Measurements from ENCODE around the gene WDR36.
A peak's percentile ranks its signal among the peaks of the same experiment; 100 is the strongest.

The WDR36 gene

DNA sequence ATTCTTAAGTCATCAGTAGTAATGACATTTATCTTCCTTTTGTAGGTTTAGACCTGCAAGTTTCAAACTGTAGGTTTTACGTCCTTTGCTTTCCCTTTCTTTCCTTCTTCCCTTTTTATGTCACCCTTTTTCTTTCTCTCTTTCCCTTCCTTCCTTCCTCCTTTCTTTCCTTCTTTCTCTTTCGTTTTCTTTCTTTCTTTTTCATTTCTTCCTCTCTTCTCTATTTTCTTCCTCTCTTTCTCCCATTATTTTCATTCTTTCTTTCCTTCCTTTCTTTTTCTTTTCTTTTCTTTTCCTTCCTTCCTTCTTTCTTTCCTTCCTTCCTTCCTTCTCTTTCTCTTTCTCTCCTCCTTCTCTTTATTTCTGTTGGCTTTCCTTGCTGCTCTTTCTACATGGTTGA, 59.9 kb downstream of the WDR36 start:
- TF ChIP-seq, protein P1, sequence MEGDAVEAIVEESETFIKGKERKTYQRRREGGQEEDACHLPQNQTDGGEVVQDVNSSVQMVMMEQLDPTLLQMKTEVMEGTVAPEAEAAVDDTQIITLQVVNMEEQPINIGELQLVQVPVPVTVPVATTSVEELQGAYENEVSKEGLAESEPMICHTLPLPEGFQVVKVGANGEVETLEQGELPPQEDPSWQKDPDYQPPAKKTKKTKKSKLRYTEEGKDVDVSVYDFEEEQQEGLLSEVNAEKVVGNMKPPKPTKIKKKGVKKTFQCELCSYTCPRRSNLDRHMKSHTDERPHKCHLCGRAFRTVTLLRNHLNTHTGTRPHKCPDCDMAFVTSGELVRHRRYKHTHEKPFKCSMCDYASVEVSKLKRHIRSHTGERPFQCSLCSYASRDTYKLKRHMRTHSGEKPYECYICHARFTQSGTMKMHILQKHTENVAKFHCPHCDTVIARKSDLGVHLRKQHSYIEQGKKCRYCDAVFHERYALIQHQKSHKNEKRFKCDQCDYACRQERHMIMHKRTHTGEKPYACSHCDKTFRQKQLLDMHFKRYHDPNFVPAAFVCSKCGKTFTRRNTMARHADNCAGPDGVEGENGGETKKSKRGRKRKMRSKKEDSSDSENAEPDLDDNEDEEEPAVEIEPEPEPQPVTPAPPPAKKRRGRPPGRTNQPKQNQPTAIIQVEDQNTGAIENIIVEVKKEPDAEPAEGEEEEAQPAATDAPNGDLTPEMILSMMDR (IDR thresholded peaks at IDR 0.05; ENCODE audit: borderline replicate concordance, control extremely low read depth, extremely low read depth, insufficient read depth, missing control alignments): no peak
- in situ Hi-C loops (cut with MboI; ENCODE audit: low sequenced_read_pairs, unreplicated experiment): loop anchor here (25.0 kb wide), 2 partner anchors 310 to 985 kb away; no protein-coding TSS in a partner anchor
- DNase-seq (ENCODE audit: low spot score): no peak

DNA sequence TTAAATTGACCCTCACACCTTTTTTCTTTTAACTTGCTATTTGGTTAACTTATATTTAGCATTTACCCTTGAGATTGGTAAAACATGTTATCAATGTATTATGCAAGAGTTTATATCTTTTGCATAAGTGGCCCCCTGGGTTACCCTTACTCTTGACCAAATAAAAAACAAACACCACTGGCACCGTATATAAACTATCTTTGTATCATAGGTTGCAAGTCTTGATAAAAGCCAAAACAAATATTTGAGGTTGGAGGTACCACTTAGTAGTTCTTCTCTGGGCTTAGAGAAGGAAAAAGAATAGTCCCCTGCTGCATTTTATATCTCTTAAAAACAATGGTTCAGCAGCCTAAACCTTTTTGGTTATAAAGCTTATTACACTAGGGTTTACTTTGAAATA, 61.3 kb downstream of the WDR36 start:
- DNase-seq (ENCODE audit: low spot score): no peak
- in situ Hi-C loops (cut with MboI; ENCODE audit: low sequenced_read_pairs, unreplicated experiment): loop anchor here (25.0 kb wide), 2 partner anchors 309 to 984 kb away; no protein-coding TSS in a partner anchor
- TF ChIP-seq, protein P1 (IDR thresholded peaks at IDR 0.05; ENCODE audit: borderline replicate concordance, control extremely low read depth, extremely low read depth, insufficient read depth, missing control alignments): no peak

DNA sequence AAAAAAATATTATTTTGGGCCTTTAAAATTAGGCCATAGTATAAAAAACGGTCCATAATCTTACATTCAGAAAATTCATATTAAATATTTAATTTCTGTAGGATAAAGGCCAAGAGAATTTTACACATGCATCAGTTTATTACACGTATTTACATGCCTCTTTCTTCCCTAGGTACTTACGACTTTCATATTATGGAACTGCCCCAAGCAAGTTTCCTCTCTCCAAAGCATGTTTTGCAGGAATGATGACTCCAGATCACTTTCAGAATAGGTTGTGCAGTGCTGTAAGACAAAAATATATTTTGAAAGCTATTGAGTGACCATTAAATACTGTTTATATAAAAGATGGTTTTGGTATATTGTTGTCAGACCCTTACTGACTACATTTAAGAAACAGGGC, 61.8 kb downstream of the WDR36 start:
- TF ChIP-seq, protein P1 (IDR thresholded peaks at IDR 0.05; ENCODE audit: borderline replicate concordance, control extremely low read depth, extremely low read depth, insufficient read depth, missing control alignments): no peak
- in situ Hi-C loops (cut with MboI; ENCODE audit: low sequenced_read_pairs, unreplicated experiment): loop anchor here (25.0 kb wide), 2 partner anchors 308 to 983 kb away; no protein-coding TSS in a partner anchor
- DNase-seq (ENCODE audit: low spot score): no peak

DNA sequence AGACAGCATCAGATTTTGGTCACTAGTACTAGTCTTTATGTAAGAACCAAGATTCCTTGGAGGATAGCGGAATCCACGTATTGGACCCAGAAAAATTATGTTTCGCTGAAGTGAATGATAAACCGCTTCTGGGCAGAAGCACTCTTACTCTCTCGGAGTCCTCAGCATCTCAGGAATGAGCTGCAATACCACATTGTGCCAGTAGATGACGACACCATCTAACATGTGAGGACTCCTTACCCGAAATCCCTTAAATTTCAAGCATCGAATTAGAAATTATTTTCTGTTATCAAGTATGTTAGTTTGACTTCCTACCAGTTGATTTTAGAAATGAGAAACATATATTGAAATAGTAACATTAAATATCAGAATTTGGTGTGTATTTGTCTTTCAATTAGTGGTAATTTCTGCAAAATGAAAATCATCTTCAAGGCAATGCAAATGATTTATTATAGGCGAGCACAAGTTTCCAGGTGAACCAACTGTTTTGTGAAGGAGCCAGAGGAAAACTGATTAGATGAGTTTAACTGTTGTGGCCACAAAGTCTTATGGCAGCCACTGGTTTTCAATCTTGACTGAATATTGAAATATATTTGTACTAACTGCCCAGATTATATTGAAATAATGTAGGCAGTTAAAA, 66.1 kb downstream of the WDR36 start:
- DNase-seq (ENCODE audit: low spot score): peak; percentile 55
- TF ChIP-seq, protein P1 (IDR thresholded peaks at IDR 0.05; ENCODE audit: borderline replicate concordance, control extremely low read depth, extremely low read depth, insufficient read depth, missing control alignments): peak; percentile 95
- in situ Hi-C loops (cut with MboI; ENCODE audit: low sequenced_read_pairs, unreplicated experiment): loop anchor here (25.0 kb wide), 2 partner anchors 304 to 979 kb away; no protein-coding TSS in a partner anchor

DNA sequence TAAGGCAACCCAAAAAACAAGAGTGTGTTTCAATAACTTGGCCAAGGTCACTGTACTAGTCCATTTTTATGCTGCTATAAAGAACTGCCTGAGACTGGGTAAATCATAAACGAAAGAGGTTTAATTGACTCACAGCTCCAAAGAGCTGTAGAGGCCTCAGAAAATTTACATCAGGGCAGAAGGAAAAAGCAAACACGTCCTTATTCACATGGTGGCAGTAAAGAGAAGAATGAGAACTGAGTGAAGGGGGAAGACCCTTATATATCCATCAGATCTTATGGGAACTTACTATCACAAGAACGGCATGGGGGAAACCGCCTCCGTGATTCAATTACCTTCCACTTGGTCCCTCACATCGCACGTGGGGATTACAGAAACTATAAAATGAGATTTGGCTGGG, 67.7 kb downstream of the WDR36 start:
- no peak for DNase-seq (ENCODE audit: low spot score)

DNA sequence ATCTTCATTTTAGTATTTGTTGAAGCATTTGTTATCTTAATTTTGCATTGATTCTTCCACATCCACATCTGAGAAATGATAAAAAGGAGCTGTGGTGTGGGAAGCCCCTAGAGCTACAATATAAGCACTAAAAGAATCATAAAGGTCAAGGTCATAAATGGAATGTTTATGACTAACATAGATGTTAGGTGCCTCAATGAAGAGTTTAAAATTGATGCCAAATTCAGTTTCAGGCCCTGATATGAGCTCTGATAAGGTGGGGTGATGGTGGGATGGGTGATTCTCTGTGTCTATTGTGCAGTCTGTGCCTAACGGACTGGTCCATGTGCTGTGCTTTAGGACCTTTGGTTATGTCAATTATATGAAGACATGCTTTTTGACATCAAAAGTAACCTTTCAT, 70.9 kb downstream of the WDR36 start:
- in situ Hi-C loops (cut with MboI; ENCODE audit: low sequenced_read_pairs, unreplicated experiment): loop anchor here (10.0 to 25.0 kb wide), 3 partner anchors 122 to 974 kb away; no protein-coding TSS in a partner anchor
- DNase-seq (ENCODE audit: low spot score): no peak
- TF ChIP-seq, protein P1 (IDR thresholded peaks at IDR 0.05; ENCODE audit: borderline replicate concordance, control extremely low read depth, extremely low read depth, insufficient read depth, missing control alignments): no peak

More for the DNA sequence above, 67.7 kb downstream of the WDR36 start:
- TF ChIP-seq, protein P1 (IDR thresholded peaks at IDR 0.05; ENCODE audit: borderline replicate concordance, control extremely low read depth, extremely low read depth, insufficient read depth, missing control alignments): peak; percentile 11
- in situ Hi-C loops (cut with MboI; ENCODE audit: low sequenced_read_pairs, unreplicated experiment): loop anchor here (10.0 to 25.0 kb wide), 3 partner anchors 125 to 977 kb away; no protein-coding TSS in a partner anchor

Measured in GM13976 (cell line).